Measurements from ENCODE around the gene GLIPR2.

DNA sequence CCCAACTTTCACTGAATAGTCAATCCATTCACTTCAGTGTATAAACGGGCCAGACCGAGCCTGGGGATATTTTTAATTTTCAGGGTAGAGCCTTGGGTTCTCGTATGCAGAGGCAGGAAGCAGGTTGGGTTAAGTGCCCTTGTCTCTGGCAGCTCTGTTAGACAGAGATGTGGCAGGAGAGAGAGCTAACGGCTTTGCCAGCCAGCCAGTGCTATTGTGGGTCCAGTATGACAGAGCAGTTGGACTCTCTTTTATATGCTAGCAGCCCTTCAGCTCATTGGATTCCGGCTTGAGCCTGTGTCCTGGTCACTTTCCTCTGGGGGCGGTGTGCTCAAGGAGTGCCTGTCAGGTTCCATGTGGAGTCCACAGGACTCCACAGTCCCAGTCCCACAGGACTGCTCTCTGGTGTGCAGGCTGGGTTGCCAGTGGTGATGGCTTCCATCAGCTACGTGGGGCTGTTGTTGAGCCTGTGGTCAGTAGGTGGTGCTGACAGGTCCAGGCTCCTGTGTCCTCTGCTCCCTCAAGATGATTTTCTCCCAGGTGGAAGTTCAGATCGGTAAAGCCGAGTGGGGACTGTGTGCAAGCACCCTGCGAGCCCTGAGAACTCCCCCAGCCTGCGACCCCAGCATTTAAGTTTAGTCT, 68.5 kb downstream of the GLIPR2 start:
- no peak for TF ChIP-seq POLR2AphosphoS5 (IDR thresholded peaks at IDR 0.05)
- no peak for TF ChIP-seq SMC3 (conservative IDR thresholded peaks at IDR 0.05; ENCODE audit: poor library complexity)

Measured in neural cell (in vitro differentiated cells).